CD4-positive, alpha-beta T cell treated with Interleukin-12 subunit alpha and Interleukin-12 subunit beta, for 1 hour (primary cell): Measurements from ENCODE around the gene CNOT10.
A peak's percentile ranks its signal among the peaks of the same experiment; 100 is the strongest.
"Not testable (repeated sequence)": the region's sequence is repeated elsewhere in the genome, so short reads cannot be mapped to it uniquely, and the experiment has no call there.

Experiments
- DNase-seq: peaks from one replicate; pipeline ENCODE4 v3.0.0-alpha.2; 2020

Gene CNOT10, protein sequence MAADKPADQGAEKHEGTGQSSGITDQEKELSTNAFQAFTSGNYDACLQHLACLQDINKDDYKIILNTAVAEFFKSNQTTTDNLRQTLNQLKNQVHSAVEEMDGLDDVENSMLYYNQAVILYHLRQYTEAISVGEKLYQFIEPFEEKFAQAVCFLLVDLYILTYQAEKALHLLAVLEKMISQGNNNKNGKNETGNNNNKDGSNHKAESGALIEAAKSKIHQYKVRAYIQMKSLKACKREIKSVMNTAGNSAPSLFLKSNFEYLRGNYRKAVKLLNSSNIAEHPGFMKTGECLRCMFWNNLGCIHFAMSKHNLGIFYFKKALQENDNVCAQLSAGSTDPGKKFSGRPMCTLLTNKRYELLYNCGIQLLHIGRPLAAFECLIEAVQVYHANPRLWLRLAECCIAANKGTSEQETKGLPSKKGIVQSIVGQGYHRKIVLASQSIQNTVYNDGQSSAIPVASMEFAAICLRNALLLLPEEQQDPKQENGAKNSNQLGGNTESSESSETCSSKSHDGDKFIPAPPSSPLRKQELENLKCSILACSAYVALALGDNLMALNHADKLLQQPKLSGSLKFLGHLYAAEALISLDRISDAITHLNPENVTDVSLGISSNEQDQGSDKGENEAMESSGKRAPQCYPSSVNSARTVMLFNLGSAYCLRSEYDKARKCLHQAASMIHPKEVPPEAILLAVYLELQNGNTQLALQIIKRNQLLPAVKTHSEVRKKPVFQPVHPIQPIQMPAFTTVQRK

DNA sequence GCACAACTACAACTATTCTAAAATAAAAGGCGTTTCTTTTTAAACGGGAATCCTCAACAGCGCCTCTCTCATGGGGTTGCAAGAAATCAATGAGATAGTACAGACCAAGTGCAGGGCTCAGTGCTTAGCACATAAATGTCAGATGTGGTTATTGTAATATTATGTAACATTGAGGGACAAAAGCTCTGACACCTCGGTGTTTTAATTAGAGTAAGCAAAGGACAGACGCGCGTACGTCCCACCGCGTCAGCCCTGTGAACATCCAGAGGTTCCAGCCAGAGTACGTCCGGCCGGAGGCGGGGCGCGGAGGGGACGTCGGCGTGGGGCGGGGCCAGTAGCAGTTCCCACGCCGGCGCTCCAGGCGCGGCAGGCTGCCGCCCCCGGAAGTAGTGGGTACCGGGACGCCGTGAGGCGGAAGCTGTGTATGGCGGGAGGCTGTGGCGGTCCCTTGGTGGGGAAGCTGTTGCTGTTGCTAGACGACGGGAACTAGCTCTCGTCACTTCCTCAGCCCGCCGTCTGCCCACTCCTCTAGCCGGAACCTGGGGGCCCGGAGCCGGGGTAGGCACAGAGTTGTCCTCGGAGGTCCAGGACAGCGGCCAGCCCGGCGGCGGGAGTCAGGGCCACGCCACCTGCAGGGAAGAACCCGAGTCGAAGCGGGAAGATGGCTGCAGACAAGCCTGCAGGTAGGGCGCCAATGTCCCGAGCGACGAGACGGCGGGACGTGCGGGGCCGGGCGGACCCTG lies at the start of gene CNOT10:
Gene CNOT10, plus strand, starts transcription at position 389 of the 743 bp plus-strand sequence. Its CDS starts 273 bp downstream, at position 662.
- DNase-seq: peak; percentile 96

- no peak for DNase-seq
Observed at GRCh38 chr3:32640939-32641338, 44.0 kb upstream of the CNOT10 start.

DNA sequence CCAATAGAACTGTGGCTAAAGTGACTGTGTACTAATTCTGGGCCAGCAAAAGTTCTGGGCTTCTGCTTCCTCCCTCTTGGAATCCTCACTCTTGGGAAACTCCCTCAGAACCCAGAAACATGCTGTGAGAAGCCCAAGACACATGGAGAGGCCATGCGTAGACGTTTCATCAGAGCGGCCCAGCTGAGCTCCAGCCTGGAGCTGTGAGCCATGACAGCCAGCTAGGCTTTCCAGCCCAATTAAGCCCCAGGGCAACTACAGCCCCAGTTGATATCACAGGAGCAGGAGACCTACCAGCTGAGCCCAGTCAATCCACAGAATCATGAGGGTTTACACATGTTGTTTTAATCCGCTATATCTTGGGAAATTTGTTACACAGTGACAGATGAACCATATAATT lies 43.6 kb upstream of the CNOT10 start:
- no peak for DNase-seq

- DNase-seq: no peak
Observed at GRCh38 chr3:32643354-32643753, 41.6 kb upstream of the CNOT10 start.

DNA sequence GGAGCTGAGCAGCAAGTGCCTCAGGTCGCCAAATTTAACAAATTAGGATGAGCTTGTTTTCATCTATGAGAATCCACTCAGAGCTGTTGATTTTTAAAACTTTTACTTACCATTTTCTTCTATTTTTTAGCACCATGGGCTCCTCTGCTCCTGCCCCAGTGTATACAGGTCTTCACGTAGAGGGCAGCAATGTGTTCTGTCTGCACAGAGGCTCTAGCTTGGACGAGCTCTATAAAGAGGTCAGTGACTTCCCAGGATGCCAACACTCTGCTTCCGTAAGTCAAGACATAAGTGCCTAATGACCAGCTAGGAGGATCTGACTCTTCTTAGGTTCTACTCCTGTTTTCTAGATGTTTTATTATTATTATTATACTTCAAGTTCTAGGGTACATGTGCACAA lies 41.2 kb upstream of the CNOT10 start:
- DNase-seq: no peak

DNA sequence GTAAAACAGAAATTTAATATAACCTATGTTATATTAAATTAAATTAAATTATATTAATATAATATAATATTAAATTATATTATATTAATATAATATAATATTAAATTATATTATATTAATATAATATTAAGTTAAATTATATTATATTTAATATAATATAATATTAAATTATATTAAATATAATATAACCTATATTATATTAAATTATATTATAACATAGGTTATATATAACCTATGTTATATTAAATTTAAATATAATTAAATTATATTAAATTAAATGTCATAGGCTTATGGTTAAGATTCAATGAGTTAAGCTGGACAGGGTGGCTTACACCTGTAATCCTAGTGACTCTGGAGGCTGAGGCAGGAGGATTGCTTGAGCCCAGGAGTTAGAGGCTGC lies 40.6 kb upstream of the CNOT10 start:
- DNase-seq: no peak

DNA sequence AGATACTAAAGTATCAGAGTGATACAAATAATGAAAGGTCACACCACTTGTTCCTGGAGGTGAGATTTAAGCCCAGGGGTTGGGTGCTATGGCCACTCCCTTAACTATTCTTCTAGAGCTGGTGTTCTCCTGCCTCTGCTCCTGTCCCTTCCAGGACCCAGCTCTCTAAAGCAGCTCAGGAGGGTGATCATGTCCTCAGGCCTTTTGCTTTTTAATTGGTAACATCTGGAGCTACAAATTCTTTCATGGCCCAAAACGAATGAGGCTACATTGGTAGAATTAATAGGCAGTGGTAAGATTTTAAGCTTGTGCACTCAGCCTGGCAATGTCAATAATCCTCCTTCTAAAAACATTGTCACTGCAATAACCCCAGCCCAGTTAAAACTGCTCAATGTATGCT lies 38.2 kb upstream of the CNOT10 start:
- no peak for DNase-seq

GRCh38 chr3:32652337-32653100 lies 32.5 kb upstream of the CNOT10 start:
- DNase-seq: not testable (repeated sequence)

DNA sequence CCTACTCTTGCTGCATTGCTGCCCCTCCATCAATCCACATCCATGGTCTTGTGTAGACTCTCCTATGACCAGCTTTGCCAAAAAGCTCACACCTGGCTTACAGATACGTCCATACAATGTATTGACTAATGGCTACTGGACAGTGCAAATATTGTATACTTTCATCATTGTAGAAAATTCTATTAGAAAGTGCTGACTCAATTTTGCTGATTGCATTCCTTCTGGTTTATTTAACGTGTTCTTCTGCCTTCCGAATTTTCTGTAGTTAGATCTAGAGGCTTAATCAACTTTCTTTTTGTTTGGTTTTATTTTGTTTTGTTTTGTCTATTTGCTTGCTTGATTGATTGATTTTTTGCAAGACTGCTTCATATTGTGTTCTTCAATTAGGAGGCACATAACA lies 29.8 kb upstream of the CNOT10 start:
- DNase-seq: no peak

DNA sequence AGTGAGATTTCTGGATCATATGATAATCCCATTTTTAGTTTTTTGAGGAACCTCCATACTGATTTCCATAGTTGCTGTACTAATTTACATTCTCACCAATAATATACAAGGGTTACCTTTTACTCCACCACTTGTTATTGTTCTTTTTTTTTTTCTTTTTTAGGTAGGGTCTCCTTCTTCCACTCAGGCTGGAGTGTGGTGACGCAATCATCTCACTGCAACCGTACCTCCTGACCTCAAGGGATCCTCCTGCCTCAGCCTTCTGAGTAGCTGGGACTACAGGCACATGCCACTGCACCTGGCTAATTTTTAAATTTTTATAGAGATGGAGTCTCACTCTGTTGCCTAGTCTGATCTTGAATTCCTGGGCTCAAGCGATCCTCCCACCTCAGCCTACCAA lies 24.4 kb upstream of the CNOT10 start:
- DNase-seq: no peak

DNA sequence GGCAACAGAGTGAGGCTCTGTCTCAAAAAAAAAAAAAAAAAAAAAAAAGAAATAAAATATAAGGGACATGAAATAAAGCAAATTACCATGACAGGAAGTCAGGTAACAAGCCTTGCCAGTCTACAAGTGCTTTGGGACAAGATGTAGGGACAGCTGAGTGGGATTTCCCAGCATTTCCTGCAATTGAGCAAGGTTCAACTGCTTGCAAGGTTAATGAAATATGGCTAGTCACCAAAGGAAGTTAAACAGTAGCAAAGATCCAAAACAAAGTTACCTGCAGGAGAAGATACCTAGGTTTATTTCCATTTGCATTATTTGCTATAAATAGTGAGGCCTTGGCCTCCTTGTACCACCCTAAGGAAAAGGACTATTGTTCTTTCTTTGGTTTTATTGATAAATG lies 22.3 kb upstream of the CNOT10 start:
- DNase-seq: no peak

DNA sequence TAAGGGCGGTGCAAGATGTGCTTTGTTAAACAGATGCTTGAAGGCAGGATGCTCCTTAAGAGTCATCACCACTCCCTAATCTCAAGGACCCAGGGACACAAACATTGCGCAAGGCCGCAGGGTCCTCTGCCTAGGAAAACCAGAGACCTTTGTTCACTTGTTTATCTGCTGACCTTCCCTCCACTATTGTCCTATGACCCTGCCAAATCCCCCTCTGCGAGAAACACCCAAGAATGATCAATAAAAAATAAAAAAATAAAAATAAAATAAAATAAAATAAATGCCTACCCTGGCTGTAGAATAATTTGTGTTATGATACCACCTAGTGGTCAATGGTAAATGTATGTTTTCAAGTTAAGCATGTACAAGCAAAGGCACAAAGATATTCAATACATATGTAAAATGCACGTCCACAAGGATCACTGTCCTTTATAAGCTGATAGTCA lies 20.3 kb upstream of the CNOT10 start:
- DNase-seq: peak; percentile 50

DNA sequence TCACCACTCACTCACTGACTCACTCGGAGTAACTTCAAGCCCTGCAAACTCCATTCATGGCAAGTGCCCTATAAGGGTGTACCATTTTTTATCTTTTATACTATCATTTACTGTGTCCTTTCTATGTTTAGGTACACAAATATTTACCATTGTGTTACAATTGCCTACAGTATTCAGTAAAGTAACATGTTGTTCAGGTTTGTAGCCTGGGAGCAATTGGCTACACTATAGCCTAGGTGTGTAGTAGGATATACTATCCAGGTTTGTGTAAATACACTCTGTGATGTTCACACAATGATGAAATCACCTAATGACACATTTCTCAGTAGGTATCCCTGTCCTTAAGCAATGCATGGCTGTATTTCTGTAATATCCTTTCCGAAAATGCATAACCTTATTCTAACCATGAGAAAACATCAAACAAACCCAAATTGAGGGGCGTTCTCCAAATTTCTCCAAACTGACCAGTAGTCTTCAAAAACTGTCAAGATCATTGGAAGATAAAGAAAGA lies 17.9 kb upstream of the CNOT10 start:
- DNase-seq: no peak

GRCh38 chr3:32669226-32669625 lies 15.8 kb upstream of the CNOT10 start:
- not testable (repeated sequence) for DNase-seq

- DNase-seq: not testable (repeated sequence)
Observed at GRCh38 chr3:32673730-32674129, 11.3 kb upstream of the CNOT10 start.

- DNase-seq: no peak
Observed at GRCh38 chr3:32675164-32675563, 9.8 kb upstream of the CNOT10 start.

DNA sequence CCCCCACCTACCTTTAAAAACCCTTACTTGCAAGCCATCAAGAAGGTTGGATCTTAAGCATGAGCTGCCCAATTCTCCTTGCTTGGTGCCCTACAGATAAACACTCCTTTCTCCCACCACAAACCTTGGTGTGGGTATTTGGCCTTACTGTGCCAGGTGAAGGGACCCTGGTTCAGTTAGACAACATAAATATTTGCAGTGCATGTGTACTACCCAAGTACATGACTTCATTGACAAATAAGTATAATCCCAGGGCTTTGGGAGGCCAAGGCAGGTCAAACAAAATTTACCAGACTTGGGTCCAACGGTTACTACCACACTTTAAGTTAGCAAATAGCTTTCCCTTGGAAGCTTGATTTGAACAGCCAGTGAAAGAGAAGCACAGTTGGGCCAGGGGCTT lies 9.3 kb upstream of the CNOT10 start:
- DNase-seq: no peak

GRCh38 chr3:32681811-32682210 lies 3.2 kb upstream of the CNOT10 start:
- no peak for DNase-seq

DNA sequence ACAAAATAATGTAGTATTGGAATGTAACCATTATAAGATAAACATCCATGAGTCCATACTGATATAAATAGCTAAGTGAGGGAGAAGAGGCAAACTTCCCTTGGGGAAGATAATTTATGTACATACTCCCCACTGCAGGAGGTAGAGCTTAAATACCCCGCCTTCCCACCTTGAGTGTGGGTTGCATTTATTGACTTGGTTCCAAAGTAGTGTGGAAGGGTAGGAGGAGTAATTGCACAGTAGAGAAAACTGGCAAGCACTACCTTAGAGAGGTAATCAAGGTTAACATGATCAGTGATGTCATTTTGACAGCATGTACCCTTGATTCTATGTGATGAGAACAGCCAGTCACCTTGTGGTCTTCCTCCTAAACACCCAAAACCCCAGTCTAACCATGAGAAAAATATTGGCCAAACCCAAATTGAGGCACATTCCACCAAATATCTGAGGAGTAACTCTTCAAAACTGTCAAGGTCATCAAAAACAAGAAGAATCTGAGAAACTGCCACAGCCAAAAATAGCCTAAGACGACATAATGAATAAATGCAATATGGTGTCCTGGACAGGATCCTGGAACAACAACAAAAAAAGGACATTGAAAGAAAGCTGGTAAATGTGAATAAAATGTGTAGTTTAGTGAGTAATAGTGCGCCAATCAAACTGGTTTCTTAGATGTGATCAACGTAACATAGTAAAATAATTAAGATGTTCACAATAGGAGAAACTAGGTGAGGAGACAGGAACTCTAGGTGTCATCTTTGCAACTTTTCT lies 774 bp upstream of the CNOT10 start:
- DNase-seq: peak; percentile 6

- no peak for DNase-seq
Observed at GRCh38 chr3:32685543-32686185, 676 bp downstream of the CNOT10 start.

- no peak for DNase-seq
Observed at GRCh38 chr3:32686713-32687112, 1.7 kb downstream of the CNOT10 start.
